T-helper 17 cell (primary cell): ENCODE results near the gene SERINC5. TPM values are rescaled to one million over a fixed set of nuclear protein-coding genes. Genes with fewer than 3 reads are reported as not detected.
"Not testable (repeated sequence)": the region's sequence is repeated elsewhere in the genome, so short reads cannot be mapped to it uniquely, and the experiment has no call there.

Experiments used
- ATAC-seq: fragments of 150-1000 bp; cut with Tn5 transposase; 2 replicates; pipeline ENCODE4 v1.10.0; 2021; ENCODE audit warnings: mild to moderate bottlenecking, moderate library complexity
- DNase-seq, 3 donors: peaks; one replicate each; pipeline versions ENCODE4 v3.0.0 to v3.0.0-alpha.2; 2020 to 2021
- H3K9me3 ChIP-seq: one replicate; pipeline ENCODE4 v1.7.0; 2013; ENCODE audit warnings: low read length, mild to moderate bottlenecking; ENCODE audit not compliant: control insufficient read depth, poor library complexity, severe bottlenecking
- H3K27ac Mint-ChIP-seq: one replicate; pipeline ENCODE4 v1.8.0; 2022; ENCODE audit warnings: mild to moderate bottlenecking, moderate library complexity, mixed read lengths
- H3K27me3 Mint-ChIP-seq: one replicate; pipeline ENCODE4 v1.8.0; 2022; ENCODE audit warnings: mixed read lengths
- H3K36me3 Mint-ChIP-seq: one replicate; pipeline ENCODE4 v1.8.0; 2022; ENCODE audit warnings: low read depth, mixed read lengths
- H3K4me1 Mint-ChIP-seq: one replicate; pipeline ENCODE4 v1.8.0; 2022; ENCODE audit warnings: mild to moderate bottlenecking, mixed read lengths
- H3K4me3 Mint-ChIP-seq: one replicate; pipeline ENCODE4 v1.8.0; 2022; ENCODE audit warnings: mild to moderate bottlenecking, moderate library complexity, mixed read lengths
- total RNA-seq, 4 donors: library from RNA in 2 of 4; stranded (reverse) in 2 of 4; gene quantifications; one replicate each; pipeline ENCODE4 v1.2.3 and lab custom pipeline; 2022 to 2026

The SERINC5 gene
- total RNA-seq, 2 donors from 2014 or later: 118 to 119 TPM

DNA sequence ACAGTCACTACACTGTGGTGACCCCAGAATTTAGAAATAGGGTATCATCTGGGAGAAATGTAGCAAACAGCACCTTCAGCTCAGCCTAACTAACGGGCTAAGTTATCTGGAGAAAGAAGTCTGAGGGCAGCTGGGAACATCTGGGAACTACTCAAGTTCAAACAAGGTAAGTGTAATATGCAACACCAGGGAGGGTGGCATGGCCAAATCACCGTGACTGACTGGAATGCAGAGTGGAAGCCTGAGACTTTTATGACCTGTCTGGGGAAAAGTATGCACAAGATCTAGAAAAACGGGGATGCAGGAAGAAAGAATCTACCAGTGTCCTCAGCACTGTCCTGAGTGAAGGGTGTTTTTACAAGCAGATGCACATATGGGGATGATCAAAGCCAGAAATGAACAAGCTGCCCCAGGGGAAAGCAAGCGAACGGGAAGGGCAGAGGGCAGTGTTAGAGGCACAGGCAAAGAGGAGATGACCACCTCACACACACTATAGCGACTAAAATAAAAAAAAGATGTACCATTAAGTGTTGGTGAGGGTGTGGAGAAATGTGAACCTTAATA lies 59.9 kb downstream of the SERINC5 start:
- H3K27me3 Mint-ChIP-seq: no peaks in the 10 kb centered on the region
- H3K4me3 Mint-ChIP-seq: peak overlapping the region; percentile 5
- no peaks in the 10 kb centered on the region for H3K9me3 ChIP-seq
- ATAC-seq: no peak
- H3K4me1 Mint-ChIP-seq: peaks cover 69% of the 10 kb centered on the region
- DNase-seq: no peak
- peaks cover 9% of the 10 kb centered on the region for H3K36me3 Mint-ChIP-seq
- H3K27ac Mint-ChIP-seq: peak overlapping the region; percentile 98

GRCh38 chr5:80194468-80194867 lies 61.4 kb downstream of the SERINC5 start:
- H3K4me3 Mint-ChIP-seq: peak overlapping the region; percentile 82
- no peak for ATAC-seq
- H3K27me3 Mint-ChIP-seq: no peaks in the 10 kb centered on the region

DNA sequence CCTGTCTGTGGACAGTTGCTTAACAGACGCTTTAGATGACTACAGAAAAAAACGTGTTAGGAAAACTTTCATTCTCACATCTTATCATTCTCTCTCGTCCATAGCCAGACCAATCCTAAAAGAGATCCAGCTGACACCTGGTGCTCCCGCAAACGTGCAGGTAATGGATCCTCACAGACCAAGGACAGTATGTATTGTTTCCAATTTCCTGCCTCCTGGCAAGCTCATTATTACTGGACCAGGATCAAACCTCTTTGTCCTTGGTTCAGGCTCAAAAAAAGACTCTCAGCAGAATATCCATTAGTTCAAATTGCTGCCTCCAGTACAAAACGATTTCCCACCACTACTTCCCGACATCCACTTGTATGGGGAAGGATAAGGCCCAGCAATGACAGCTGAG lies 62.4 kb downstream of the SERINC5 start:
- Mint-ChIP-seq H3K4me1 (peaks cover 76% of the 10 kb centered on the region), H3K36me3 (peaks cover 5% of the 10 kb centered on the region), H3K27me3 (no peaks in the 10 kb centered on the region), H3K27ac (peak overlapping the region; percentile 98), H3K4me3 (peak overlapping the region; percentile 82)
- ATAC-seq (no peak), DNase-seq (no peak)
- H3K9me3 ChIP-seq: no peaks in the 10 kb centered on the region

More at GRCh38 chr5:80194468-80194867, 61.4 kb downstream of the SERINC5 start:
- H3K4me1 Mint-ChIP-seq: peaks cover 78% of the 10 kb centered on the region
- no peaks in the 10 kb centered on the region for H3K9me3 ChIP-seq
- DNase-seq: no peak
- peak overlapping the region; percentile 98 for H3K27ac Mint-ChIP-seq
- H3K36me3 Mint-ChIP-seq: peaks cover 9% of the 10 kb centered on the region

- H3K4me3 Mint-ChIP-seq: peak overlapping the region; percentile 82
Measured at GRCh38 chr5:80192507-80193241, 63.2 kb downstream of the SERINC5 start.

DNA sequence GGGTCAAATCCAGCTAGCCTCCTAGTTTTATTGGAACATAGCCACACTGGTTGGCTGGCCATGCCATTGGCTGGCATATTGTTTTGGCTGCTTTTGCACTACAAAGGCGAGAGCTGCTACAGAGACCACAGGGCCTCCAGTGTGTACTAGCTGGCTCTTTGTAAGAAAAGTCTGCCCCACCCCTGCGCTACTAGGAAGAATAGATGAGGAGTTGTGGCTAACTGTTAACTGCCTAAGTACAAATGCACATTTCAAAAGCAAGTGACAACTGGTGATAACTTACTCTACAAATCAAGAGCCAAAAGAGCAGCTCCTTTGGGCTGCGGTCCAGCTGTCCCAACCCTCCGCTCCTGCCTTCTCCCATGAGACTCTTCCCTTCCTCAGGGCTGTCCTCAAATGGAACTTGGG lies 63.9 kb downstream of the SERINC5 start:
- H3K4me1 Mint-ChIP-seq: peaks cover 79% of the 10 kb centered on the region
- peaks cover 5% of the 10 kb centered on the region for H3K36me3 Mint-ChIP-seq
- ATAC-seq: peak; percentile 82
- peak in 1 of 3 donors; percentile 18 for DNase-seq
- H3K27me3 Mint-ChIP-seq: no peaks in the 10 kb centered on the region
- H3K4me3 Mint-ChIP-seq: peak overlapping the region; percentile 82
- H3K27ac Mint-ChIP-seq: peak overlapping the region; percentile 98
- H3K9me3 ChIP-seq: no peaks in the 10 kb centered on the region

More at GRCh38 chr5:80192507-80193241, 63.2 kb downstream of the SERINC5 start:
- H3K4me1 Mint-ChIP-seq: peaks cover 78% of the 10 kb centered on the region
- H3K27ac Mint-ChIP-seq: peak overlapping the region; percentile 98
- no peaks in the 10 kb centered on the region for H3K27me3 Mint-ChIP-seq
- DNase-seq (no peak), ATAC-seq (peak; percentile 27)
- H3K9me3 ChIP-seq: no peaks in the 10 kb centered on the region
- peaks cover 5% of the 10 kb centered on the region for H3K36me3 Mint-ChIP-seq

GRCh38 chr5:80191397-80191796 lies 64.5 kb downstream of the SERINC5 start:
- H3K4me1 Mint-ChIP-seq: peaks cover 81% of the 10 kb centered on the region
- no peaks in the 10 kb centered on the region for H3K27me3 Mint-ChIP-seq
- H3K27ac Mint-ChIP-seq: peak overlapping the region; percentile 98
- no peak for DNase-seq
- no peaks in the 10 kb centered on the region for H3K9me3 ChIP-seq
- peak overlapping the region; percentile 82 for H3K4me3 Mint-ChIP-seq
- peaks cover 5% of the 10 kb centered on the region for H3K36me3 Mint-ChIP-seq
- ATAC-seq: no peak

DNA sequence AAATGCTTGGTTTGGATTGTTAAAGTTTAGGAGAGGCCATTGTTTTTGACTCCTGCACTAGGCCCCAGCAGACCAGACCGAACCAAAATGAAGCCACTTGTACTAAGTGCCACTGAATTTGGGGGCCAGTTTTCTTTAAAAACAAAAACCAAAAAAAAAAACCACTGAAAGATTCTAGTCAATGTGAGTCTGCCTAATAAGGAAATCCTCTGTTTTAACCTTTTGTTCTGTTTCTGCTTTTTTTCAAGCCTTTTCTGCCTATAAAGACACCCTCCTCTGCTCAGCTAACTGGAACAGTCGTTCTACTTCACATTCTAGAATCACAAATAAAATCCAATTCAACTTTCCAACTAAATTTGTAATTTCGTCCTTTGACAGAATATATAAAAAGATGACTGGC lies 64.9 kb downstream of the SERINC5 start:
- ATAC-seq: no peak
- peaks cover 4% of the 10 kb centered on the region for H3K36me3 Mint-ChIP-seq
- DNase-seq: no peak

GRCh38 chr5:80189701-80190100 lies 66.1 kb downstream of the SERINC5 start:
- ATAC-seq: no peak
- H3K4me1 Mint-ChIP-seq: peaks cover 80% of the 10 kb centered on the region

More for the DNA sequence above, 64.9 kb downstream of the SERINC5 start:
- peaks cover 80% of the 10 kb centered on the region for H3K4me1 Mint-ChIP-seq
- peak overlapping the region; percentile 98 for H3K27ac Mint-ChIP-seq
- H3K4me3 Mint-ChIP-seq: peak overlapping the region; percentile 59
- H3K27me3 Mint-ChIP-seq: no peaks in the 10 kb centered on the region
- H3K9me3 ChIP-seq: no peaks in the 10 kb centered on the region

DNA sequence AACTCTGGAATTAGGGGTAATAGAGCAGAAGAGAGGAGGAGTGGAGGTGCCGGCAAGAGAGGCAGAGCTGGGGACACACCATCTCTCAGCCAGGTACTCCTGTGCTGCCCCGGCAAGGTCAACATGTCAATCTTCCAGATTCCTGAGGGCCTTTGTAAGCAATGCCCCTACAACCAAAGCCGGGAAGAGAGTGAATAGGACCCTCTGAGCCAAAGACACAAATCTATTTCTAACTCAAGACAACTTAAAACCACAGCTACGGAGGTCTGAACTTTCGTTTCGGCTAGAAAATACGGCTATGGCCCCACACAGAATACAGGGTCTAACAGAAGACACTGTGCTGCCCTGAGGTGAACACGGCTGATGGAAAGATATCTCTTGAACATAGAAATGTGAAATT lies 66.6 kb downstream of the SERINC5 start:
- no peaks in the 10 kb centered on the region for H3K27me3 Mint-ChIP-seq
- DNase-seq: no peak
- H3K4me1 Mint-ChIP-seq: peaks cover 81% of the 10 kb centered on the region
- peak; percentile 12 for ATAC-seq
- H3K36me3 Mint-ChIP-seq: peaks cover 4% of the 10 kb centered on the region
- H3K27ac Mint-ChIP-seq: peak overlapping the region; percentile 98
- no peaks in the 10 kb centered on the region for H3K9me3 ChIP-seq
- peak overlapping the region; percentile 93 for H3K4me3 Mint-ChIP-seq

More at GRCh38 chr5:80189701-80190100, 66.1 kb downstream of the SERINC5 start:
- Mint-ChIP-seq H3K27me3 (no peaks in the 10 kb centered on the region), H3K4me3 (peak overlapping the region; percentile 93), H3K36me3 (peaks cover 3% of the 10 kb centered on the region), H3K27ac (peak overlapping the region; percentile 98)
- no peaks in the 10 kb centered on the region for H3K9me3 ChIP-seq
- DNase-seq: no peak

DNA sequence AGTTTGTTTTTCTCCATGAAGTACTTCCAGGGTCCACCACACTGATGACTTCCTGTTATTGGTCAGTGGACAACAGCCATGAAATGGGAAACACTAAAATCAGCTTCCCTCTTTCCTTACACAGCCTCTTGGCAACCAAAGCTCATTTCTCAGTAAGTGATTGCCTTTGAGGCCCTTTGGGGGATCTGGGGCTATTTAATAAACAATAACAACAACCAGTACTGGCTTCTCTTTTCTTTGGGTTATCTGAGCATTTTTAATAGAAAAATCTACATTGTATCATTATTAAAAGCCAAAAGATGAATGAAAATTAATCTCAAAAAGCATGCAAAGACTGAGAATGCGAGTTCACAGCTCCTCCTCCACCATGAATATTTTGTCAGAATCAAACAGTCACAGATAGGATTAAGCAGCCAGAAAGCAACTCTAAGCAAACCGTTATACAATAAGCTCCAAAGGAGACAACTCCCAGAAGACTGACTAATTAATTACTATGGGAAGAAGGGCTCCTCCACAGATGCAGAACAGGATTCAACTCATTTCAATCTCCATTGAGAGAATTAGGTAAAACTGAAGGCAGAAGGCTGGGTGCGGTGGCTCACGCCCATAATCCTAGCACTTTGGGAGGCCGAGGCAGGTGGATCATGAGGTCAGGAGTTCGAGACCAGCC lies 68.3 kb downstream of the SERINC5 start:
- Mint-ChIP-seq H3K4me1 (peaks cover 79% of the 10 kb centered on the region), H3K36me3 (peaks cover 6% of the 10 kb centered on the region), H3K27me3 (no peaks in the 10 kb centered on the region), H3K27ac (peak overlapping the region; percentile 98), H3K4me3 (peak overlapping the region; percentile 69)
- ATAC-seq: no peak
- H3K9me3 ChIP-seq: no peaks in the 10 kb centered on the region
- DNase-seq: no peak

- Mint-ChIP-seq H3K4me1 (peaks cover 81% of the 10 kb centered on the region), H3K27ac (peak overlapping the region; percentile 98), H3K4me3 (peak overlapping the region; percentile 88)
- not testable (repeated sequence) for ATAC-seq, H3K9me3 ChIP-seq, DNase-seq, H3K27me3 Mint-ChIP-seq, H3K36me3 Mint-ChIP-seq
Measured at GRCh38 chr5:80185535-80185934, 70.3 kb downstream of the SERINC5 start.

DNA sequence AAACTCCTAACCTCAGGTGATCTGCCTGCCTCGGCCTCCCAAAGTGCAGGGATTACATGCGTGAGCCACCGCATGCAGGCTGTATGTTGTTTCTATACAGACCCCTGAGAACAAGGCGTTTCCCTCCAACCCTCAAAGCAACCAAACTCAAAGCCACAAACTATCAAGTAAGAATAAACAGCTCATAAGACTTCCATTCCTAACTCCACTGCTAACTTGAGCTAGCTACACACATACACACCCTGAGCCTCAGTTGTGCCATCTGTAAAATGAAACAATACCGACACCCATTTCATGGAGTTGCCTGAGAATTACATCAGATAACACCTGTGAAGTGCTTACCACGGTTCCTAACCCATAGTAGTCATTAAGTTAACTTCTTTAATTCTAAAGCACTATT lies 70.8 kb downstream of the SERINC5 start:
- H3K9me3 ChIP-seq: no peaks in the 10 kb centered on the region
- Mint-ChIP-seq H3K4me1 (peaks cover 81% of the 10 kb centered on the region), H3K27me3 (no peaks in the 10 kb centered on the region), H3K36me3 (peaks cover 6% of the 10 kb centered on the region), H3K4me3 (peak overlapping the region; percentile 88), H3K27ac (peak overlapping the region; percentile 98)
- ATAC-seq (no peak), DNase-seq (no peak)
